HEK293T (cell line): Measurements from ENCODE around the gene COLGALT1.

ENCODE experiments used
- CTCF ChIA-PET: fragments of 350-600 bp; formaldehyde crosslinking; extraction: SDS; loops from one replicate; lab custom pipeline; 2021; ENCODE audit warnings: antibody characterized with exemption, inconsistent platforms; lab: Yijun Ruan, JAX
- POLR2A ChIA-PET: fragments of 350-600 bp; formaldehyde crosslinking; extraction: SDS; loops from one replicate; lab custom pipeline; 2020; ENCODE audit warnings: antibody characterized with exemption, inconsistent platforms; lab: Yijun Ruan, JAX
- DNase-seq: peaks from one replicate; pipeline ENCODE4 v3.0.0; 2012; ENCODE audit warnings: mixed read lengths; ENCODE audit errors: extremely low spot score
- ARNT ChIP-seq: fragments of 450-650 bp; IDR thresholded peaks from 2 replicates; pipeline ENCODE4 v1.6.1; 2017; ENCODE audit warnings: mild to moderate bottlenecking
- BHLHE40 ChIP-seq: fragments of 450-650 bp; IDR thresholded peaks from 2 replicates; pipeline ENCODE4 v1.6.1; 2016; ENCODE audit warnings: mild to moderate bottlenecking, moderate library complexity, borderline replicate concordance
- CTBP1 ChIP-seq: fragments of 450-650 bp; IDR thresholded peaks from 2 replicates; pipeline ENCODE4 v1.6.1; 2016; ENCODE audit warnings: borderline replicate concordance
- ELF4 ChIP-seq: fragments of 450-650 bp; IDR thresholded peaks from 2 replicates; pipeline ENCODE4 v1.6.1; 2017; ENCODE audit warnings: antibody characterized with exemption
- FOXA1 ChIP-seq: fragments of 450-650 bp; IDR thresholded peaks from 2 replicates; pipeline ENCODE4 v1.6.1; 2016; ENCODE audit warnings: mild to moderate bottlenecking
- FOXK2 ChIP-seq: fragments of 450-650 bp; IDR thresholded peaks from 2 replicates; pipeline ENCODE4 v1.6.1; 2016; ENCODE audit warnings: mild to moderate bottlenecking
- FOXM1 ChIP-seq: fragments of 450-650 bp; IDR thresholded peaks from 2 replicates; pipeline ENCODE4 v1.6.1; 2017; ENCODE audit warnings: mild to moderate bottlenecking, borderline replicate concordance
- HDGF ChIP-seq: fragments of 450-650 bp; IDR thresholded peaks from 2 replicates; pipeline ENCODE4 v1.6.1; 2017; ENCODE audit warnings: antibody characterized with exemption, borderline replicate concordance
- L3MBTL2 ChIP-seq: fragments of 450-650 bp; conservative IDR thresholded peaks from 2 replicates; pipeline ENCODE4 v1.6.1; 2016; ENCODE audit warnings: mild to moderate bottlenecking
- LEF1 ChIP-seq: fragments of 450-650 bp; IDR thresholded peaks from 2 replicates; pipeline ENCODE4 v1.6.1; 2017; ENCODE audit warnings: mild to moderate bottlenecking, borderline replicate concordance
- NFRKB ChIP-seq: fragments of 450-650 bp; IDR thresholded peaks from 2 replicates; pipeline ENCODE4 v1.6.1; 2016; ENCODE audit warnings: mild to moderate bottlenecking, moderate library complexity
- PKNOX1 ChIP-seq: fragments of 450-650 bp; IDR thresholded peaks from 2 replicates; pipeline ENCODE4 v1.6.1; 2016
- SP1 ChIP-seq: fragments of 450-650 bp; IDR thresholded peaks from 2 replicates; pipeline ENCODE4 v1.6.1; 2017
- SUZ12 ChIP-seq: fragments of 450-650 bp; IDR thresholded peaks from 2 replicates; pipeline ENCODE4 v1.6.1; 2016; ENCODE audit warnings: mild to moderate bottlenecking
- TARDBP ChIP-seq: fragments of 450-650 bp; IDR thresholded peaks from 2 replicates; pipeline ENCODE4 v1.6.1; 2016
- ZNF384 ChIP-seq: fragments of 450-650 bp; IDR thresholded peaks from 2 replicates; pipeline ENCODE4 v1.6.1; 2016

COLGALT1 gene

GRCh38 chr19:17541184-17541759 is 14.2 kb upstream of the COLGALT1 start:
- ChIA-PET CTCF (no interaction called here), POLR2A (no interaction called here)

GRCh38 chr19:17542042-17542441 is 13.4 kb upstream of the COLGALT1 start:
- ChIA-PET POLR2A (no interaction called here), CTCF (interaction anchor here (0.8 kb wide), 1 partner anchor 64 kb away, joined by 3 read pairs; no protein-coding TSS in a partner anchor)
- DNase-seq: no peak
- no peak for TF ChIP-seq NFRKB
- TF ChIP-seq LEF1: no peak

More at GRCh38 chr19:17541184-17541759, 14.2 kb upstream of the COLGALT1 start:
- TF ChIP-seq ARNT (no peak), SP1 (no peak), CTBP1 (no peak), FOXK2 (no peak), SUZ12 (no peak), L3MBTL2 (no peak), TARDBP (no peak), PKNOX1 (no peak)
- no peak for DNase-seq

- ChIA-PET CTCF (interaction anchor here (0.7 to 0.8 kb wide), 3 partner anchors 63 to 749 kb away, joined by 3 to 4 read pairs (median 3); no protein-coding TSS in a partner anchor), POLR2A (no interaction called here)
- TF ChIP-seq FOXK2 (no peak), SP1 (no peak), ARNT (no peak), FOXM1 (no peak), NFRKB (no peak), PKNOX1 (no peak), LEF1 (no peak), CTBP1 (no peak), HDGF (no peak), L3MBTL2 (no peak), SUZ12 (no peak), ZNF384 (no peak), FOXA1 (no peak), BHLHE40 (no peak), TARDBP (no peak)
- DNase-seq: no peak
These were observed 12.5 kb upstream of the COLGALT1 start for GRCh38 chr19:17542793-17543582.

GRCh38 chr19:17543986-17544385 is 11.5 kb upstream of the COLGALT1 start:
- TF ChIP-seq L3MBTL2 (no peak), SUZ12 (no peak), NFRKB (no peak), HDGF (no peak), TARDBP (no peak), ELF4 (no peak), ARNT (no peak), CTBP1 (no peak), BHLHE40 (no peak), SP1 (no peak), PKNOX1 (no peak)
- ChIA-PET CTCF (interaction anchor here (0.6 to 0.7 kb wide), 3 partner anchors 14 to 748 kb away, joined by 3 to 4 read pairs (median 3); no protein-coding TSS in a partner anchor), POLR2A (no interaction called here)
- no peak for DNase-seq

- no peak for DNase-seq
- TF ChIP-seq L3MBTL2: no peak
- TF ChIP-seq ELF4: no peak
- no peak for TF ChIP-seq ZNF384
- TF ChIP-seq CTBP1: no peak
- TF ChIP-seq PKNOX1: no peak
- TF ChIP-seq ARNT: no peak
- no peak for TF ChIP-seq HDGF
- no peak for TF ChIP-seq FOXA1
- no peak for TF ChIP-seq FOXM1
- TF ChIP-seq BHLHE40: no peak
- ChIA-PET POLR2A (no interaction called here), CTCF (interaction anchor here (0.6 kb wide), 1 partner anchor 14 kb away, joined by 3 read pairs; no protein-coding TSS in a partner anchor)
These were observed 11.0 kb upstream of the COLGALT1 start for GRCh38 chr19:17544418-17544817.

- no peak for DNase-seq
- ChIA-PET POLR2A (no interaction called here), CTCF (no interaction called here)
- no peak for TF ChIP-seq BHLHE40
- no peak for TF ChIP-seq TARDBP
- TF ChIP-seq ARNT: no peak
- no peak for TF ChIP-seq FOXK2
- TF ChIP-seq ZNF384: no peak
- no peak for TF ChIP-seq L3MBTL2
- TF ChIP-seq FOXM1: no peak
- no peak for TF ChIP-seq CTBP1
- TF ChIP-seq NFRKB: no peak
- TF ChIP-seq HDGF: no peak
- TF ChIP-seq PKNOX1: no peak
- TF ChIP-seq ELF4: no peak
- TF ChIP-seq SP1: no peak
- no peak for TF ChIP-seq FOXA1
- no peak for TF ChIP-seq LEF1
- TF ChIP-seq SUZ12: no peak
These were observed 7.3 kb upstream of the COLGALT1 start for GRCh38 chr19:17548145-17548544.
